GM12892 (cell line): Measurements from ENCODE around the gene TECTA.

Source experiments
- POLR2A ChIP-seq: IDR thresholded peaks from 2 replicates; pipeline ENCODE4 v1.6.1; 2011; ENCODE audit warnings: low read depth, low read length, control low read depth
- POLR2AphosphoS5 ChIP-seq: IDR thresholded peaks from 2 replicates; pipeline ENCODE4 v1.6.1; 2011; ENCODE audit warnings: low read depth, low read length, control low read depth
- TAF1 ChIP-seq: IDR thresholded peaks from 2 replicates; pipeline ENCODE4 v1.6.1; 2011; ENCODE audit warnings: low read depth, mild to moderate bottlenecking, control low read depth, low read length, borderline replicate concordance

GRCh38 chr11:121237686-121238658 lies 136.9 kb downstream of the TECTA start:
- TF ChIP-seq POLR2AphosphoS5 (0 out of 2 replicates have a peak, but pooled peaks have one; percentile 19), POLR2A (no peak), TAF1 (no peak)
